Activated naive CD8-positive, alpha-beta T cell (primary cell): ENCODE data around the gene CIB4.

ENCODE experiments used
- H3K27ac Mint-ChIP-seq: one replicate; pipeline ENCODE4 v1.8.0; 2021; ENCODE audit warnings: mixed read lengths
- H3K27me3 Mint-ChIP-seq: one replicate; pipeline ENCODE4 v1.8.0; 2021; ENCODE audit warnings: mixed read lengths
- H3K36me3 Mint-ChIP-seq: one replicate; pipeline ENCODE4 v1.8.0; 2021; ENCODE audit warnings: mixed read lengths
- H3K4me1 Mint-ChIP-seq: one replicate; pipeline ENCODE4 v1.8.0; 2021; ENCODE audit warnings: low read depth, mixed read lengths
- H3K4me3 Mint-ChIP-seq: one replicate; pipeline ENCODE4 v1.8.0; 2021; ENCODE audit warnings: mild to moderate bottlenecking, mixed read lengths
- H3K9me3 Mint-ChIP-seq: one replicate; pipeline ENCODE4 v1.8.0; 2021; ENCODE audit warnings: low read depth, mixed read lengths

CIB4 gene

GRCh38 chr2:26582890-26583289 lies 58.3 kb downstream of the CIB4 start:
- peaks cover 5% of the 10 kb centered on the region for H3K27me3 Mint-ChIP-seq
- H3K27ac Mint-ChIP-seq, result no peak overlapping the region
- H3K36me3 Mint-ChIP-seq, result no peaks in the 10 kb centered on the region
- H3K9me3 Mint-ChIP-seq, result no peaks in the 10 kb centered on the region
- no peaks in the 10 kb centered on the region for H3K4me1 Mint-ChIP-seq
- H3K4me3 Mint-ChIP-seq, result no peak overlapping the region

- no peaks in the 10 kb centered on the region for H3K9me3 Mint-ChIP-seq
- peaks cover 6% of the 10 kb centered on the region for H3K27me3 Mint-ChIP-seq
- no peak overlapping the region for H3K4me3 Mint-ChIP-seq
- no peaks in the 10 kb centered on the region for H3K4me1 Mint-ChIP-seq
- H3K27ac Mint-ChIP-seq, result no peak overlapping the region
- H3K36me3 Mint-ChIP-seq, result no peaks in the 10 kb centered on the region
Measured at GRCh38 chr2:26581991-26582842, 58.9 kb downstream of the CIB4 start.

GRCh38 chr2:26581266-26581990 lies 59.7 kb downstream of the CIB4 start:
- H3K36me3 Mint-ChIP-seq, result no peaks in the 10 kb centered on the region
- no peak overlapping the region for H3K4me3 Mint-ChIP-seq
- no peaks in the 10 kb centered on the region for H3K4me1 Mint-ChIP-seq
- H3K27me3 Mint-ChIP-seq, result peaks cover 6% of the 10 kb centered on the region
- H3K9me3 Mint-ChIP-seq, result no peaks in the 10 kb centered on the region
- H3K27ac Mint-ChIP-seq, result no peak overlapping the region

GRCh38 chr2:26580751-26581150 lies 60.4 kb downstream of the CIB4 start:
- H3K4me3 Mint-ChIP-seq, result no peak overlapping the region
- H3K27ac Mint-ChIP-seq, result no peak overlapping the region
- H3K36me3 Mint-ChIP-seq, result no peaks in the 10 kb centered on the region
- H3K9me3 Mint-ChIP-seq, result no peaks in the 10 kb centered on the region
- H3K4me1 Mint-ChIP-seq, result no peaks in the 10 kb centered on the region
- peaks cover 6% of the 10 kb centered on the region for H3K27me3 Mint-ChIP-seq

- Mint-ChIP-seq H3K9me3 (no peaks in the 10 kb centered on the region), H3K4me1 (no peaks in the 10 kb centered on the region), H3K4me3 (no peak overlapping the region), H3K27ac (no peak overlapping the region), H3K36me3 (no peaks in the 10 kb centered on the region), H3K27me3 (peaks cover 6% of the 10 kb centered on the region)
Measured at GRCh38 chr2:26580151-26580550, 61.0 kb downstream of the CIB4 start.

GRCh38 chr2:26579723-26580040 lies 61.5 kb downstream of the CIB4 start:
- H3K36me3 Mint-ChIP-seq, result no peaks in the 10 kb centered on the region
- H3K27ac Mint-ChIP-seq, result no peak overlapping the region
- H3K9me3 Mint-ChIP-seq, result no peaks in the 10 kb centered on the region
- peaks cover 6% of the 10 kb centered on the region for H3K27me3 Mint-ChIP-seq
- no peak overlapping the region for H3K4me3 Mint-ChIP-seq
- no peaks in the 10 kb centered on the region for H3K4me1 Mint-ChIP-seq

GRCh38 chr2:26579025-26579722 lies 62.0 kb downstream of the CIB4 start:
- no peak overlapping the region for H3K27ac Mint-ChIP-seq
- no peak overlapping the region for H3K4me3 Mint-ChIP-seq
- H3K36me3 Mint-ChIP-seq, result no peaks in the 10 kb centered on the region
- no peaks in the 10 kb centered on the region for H3K4me1 Mint-ChIP-seq
- no peaks in the 10 kb centered on the region for H3K9me3 Mint-ChIP-seq
- H3K27me3 Mint-ChIP-seq, result peaks cover 6% of the 10 kb centered on the region

- Mint-ChIP-seq H3K36me3 (no peaks in the 10 kb centered on the region), H3K27me3 (peaks cover 6% of the 10 kb centered on the region), H3K4me1 (no peaks in the 10 kb centered on the region), H3K27ac (no peak overlapping the region), H3K9me3 (no peaks in the 10 kb centered on the region), H3K4me3 (no peak overlapping the region)
Measured at GRCh38 chr2:26578581-26578980, 62.6 kb downstream of the CIB4 start.

GRCh38 chr2:26578113-26578458 lies 63.1 kb downstream of the CIB4 start:
- Mint-ChIP-seq H3K4me3 (no peak overlapping the region), H3K4me1 (no peaks in the 10 kb centered on the region)

GRCh38 chr2:26577442-26578112 lies 63.6 kb downstream of the CIB4 start:
- Mint-ChIP-seq H3K27ac (no peak overlapping the region), H3K27me3 (peaks cover 6% of the 10 kb centered on the region), H3K4me3 (no peak overlapping the region), H3K36me3 (no peaks in the 10 kb centered on the region), H3K4me1 (no peaks in the 10 kb centered on the region), H3K9me3 (no peaks in the 10 kb centered on the region)

More at GRCh38 chr2:26578113-26578458, 63.1 kb downstream of the CIB4 start:
- Mint-ChIP-seq H3K27ac (no peak overlapping the region), H3K36me3 (no peaks in the 10 kb centered on the region), H3K9me3 (no peaks in the 10 kb centered on the region), H3K27me3 (peaks cover 6% of the 10 kb centered on the region)

- Mint-ChIP-seq H3K27me3 (peaks cover 6% of the 10 kb centered on the region), H3K4me3 (no peak overlapping the region), H3K4me1 (no peaks in the 10 kb centered on the region), H3K9me3 (no peaks in the 10 kb centered on the region), H3K27ac (no peak overlapping the region), H3K36me3 (no peaks in the 10 kb centered on the region)
Measured at GRCh38 chr2:26576565-26577441, 64.4 kb downstream of the CIB4 start.

GRCh38 chr2:26575836-26576564 lies 65.2 kb downstream of the CIB4 start:
- Mint-ChIP-seq H3K4me3 (no peak overlapping the region), H3K4me1 (no peaks in the 10 kb centered on the region), H3K9me3 (no peaks in the 10 kb centered on the region), H3K27ac (no peak overlapping the region), H3K27me3 (peaks cover 4% of the 10 kb centered on the region), H3K36me3 (no peaks in the 10 kb centered on the region)

- H3K9me3 Mint-ChIP-seq, result no peaks in the 10 kb centered on the region
Measured at GRCh38 chr2:26574900-26575560, 66.1 kb downstream of the CIB4 start.

More at GRCh38 chr2:26574900-26575560, 66.1 kb downstream of the CIB4 start:
- Mint-ChIP-seq H3K36me3 (no peaks in the 10 kb centered on the region), H3K27ac (no peak overlapping the region), H3K4me1 (no peaks in the 10 kb centered on the region), H3K27me3 (peaks cover 4% of the 10 kb centered on the region), H3K4me3 (no peak overlapping the region)
